Activated CD4-positive, alpha-beta T cell treated with anti-CD3 and anti-CD28 coated beads for 24 hours (primary cell): Measurements from ENCODE around the gene DLX4.

ENCODE experiments used
- DNase-seq, 2 donors: peaks; one replicate each; pipeline ENCODE4 v3.0.0-alpha.2; 2020; ENCODE audit warnings: low read depth in 2 of 2

Gene DLX4

DNA sequence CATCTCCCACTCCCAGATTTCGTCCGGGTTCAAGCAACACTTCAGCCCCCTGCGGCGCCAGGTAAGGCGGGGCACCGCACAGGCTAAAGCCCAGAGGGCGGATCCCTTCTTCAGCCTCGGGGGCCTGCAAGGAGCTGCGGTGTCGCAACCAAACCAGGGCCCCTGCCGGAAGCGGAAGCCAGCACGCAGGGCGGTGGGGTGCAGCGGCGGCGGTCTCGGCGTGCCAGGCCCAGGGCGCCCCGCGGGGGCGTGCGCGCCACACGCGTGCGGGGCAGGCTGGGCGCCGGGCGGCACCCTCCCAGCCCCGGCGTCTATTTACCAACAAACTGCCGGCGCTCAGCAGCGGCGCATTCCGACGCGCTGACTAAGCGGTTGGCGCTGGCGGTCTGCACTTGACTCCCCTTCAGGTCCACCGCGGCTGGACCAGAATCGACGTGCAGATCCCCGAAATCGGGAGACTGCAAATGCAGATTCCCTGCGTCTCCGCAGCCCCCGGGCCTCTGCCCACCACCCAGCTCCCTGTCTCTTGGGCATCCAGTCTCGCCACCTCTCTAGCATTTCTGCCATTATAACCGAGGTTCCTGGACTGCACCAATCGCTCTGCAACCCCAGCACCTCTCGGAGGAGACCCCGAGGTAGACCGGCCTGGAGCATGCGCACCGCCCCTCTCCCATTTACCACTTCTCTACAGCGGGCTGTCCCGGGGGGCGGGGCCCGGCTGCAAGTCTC lies 421 bp upstream of the DLX4 start:
- DNase-seq = peak; percentile 49 to 72

- no peak for DNase-seq
Observed at GRCh38 chr17:49969795-49970389, 902 bp downstream of the DLX4 start.

- DNase-seq = no peak
Observed at GRCh38 chr17:49970498-49970897, 1.5 kb downstream of the DLX4 start.

GRCh38 chr17:49971199-49971847 lies 2.3 kb downstream of the DLX4 start:
- no peak for DNase-seq

DNA sequence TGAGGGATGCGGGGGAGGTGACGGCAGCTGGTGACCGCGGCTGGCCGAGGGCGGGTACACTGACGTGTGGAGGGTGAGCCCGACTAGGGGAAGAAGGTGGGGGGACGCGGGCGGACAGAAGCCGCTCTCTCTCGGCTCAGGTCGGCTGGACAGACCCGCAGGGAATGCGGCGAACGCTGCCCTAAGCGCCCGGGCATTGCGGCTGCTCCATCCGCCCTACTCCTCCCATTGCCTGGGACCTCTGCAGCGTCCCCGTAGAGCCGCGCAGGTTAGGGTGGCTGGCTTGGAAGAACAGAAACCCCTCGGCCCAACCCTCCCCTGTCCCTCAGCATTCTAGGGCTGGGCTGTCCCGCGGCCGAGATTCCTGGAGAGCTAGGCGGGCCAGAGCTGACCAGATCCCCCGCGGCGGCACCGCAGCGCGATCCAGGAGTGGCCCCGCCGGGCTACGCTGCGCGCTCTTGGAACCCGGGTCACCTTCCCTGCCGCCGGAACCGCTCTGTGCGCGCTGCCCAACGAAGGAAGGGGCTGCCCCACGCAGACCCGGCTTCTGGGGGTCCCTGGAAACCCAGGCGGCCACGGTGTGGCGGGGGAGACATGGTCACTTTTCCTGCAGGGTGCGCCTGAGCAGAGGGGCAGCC lies 3.0 kb downstream of the DLX4 start:
- DNase-seq = no peak

- DNase-seq = no peak
Observed at GRCh38 chr17:49972486-49973270, 3.7 kb downstream of the DLX4 start.

DNA sequence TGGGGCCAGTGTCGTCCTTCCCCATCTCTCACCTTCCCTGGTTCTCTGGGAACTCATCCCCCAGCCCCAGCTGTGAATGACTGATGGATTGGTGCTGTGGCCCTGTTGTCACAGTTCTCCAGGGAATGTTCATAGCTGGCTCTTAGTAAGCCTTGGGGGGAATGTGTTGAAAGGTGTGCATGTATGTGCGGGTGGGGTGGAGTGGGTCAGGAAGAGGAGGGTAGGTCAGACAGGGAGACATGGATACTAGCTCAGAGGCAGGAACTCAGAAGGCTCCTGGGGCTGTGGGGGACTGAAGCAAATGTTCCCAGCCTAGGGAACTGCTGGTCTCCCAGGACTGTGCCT lies 4.3 kb downstream of the DLX4 start:
- no peak for DNase-seq

DNA sequence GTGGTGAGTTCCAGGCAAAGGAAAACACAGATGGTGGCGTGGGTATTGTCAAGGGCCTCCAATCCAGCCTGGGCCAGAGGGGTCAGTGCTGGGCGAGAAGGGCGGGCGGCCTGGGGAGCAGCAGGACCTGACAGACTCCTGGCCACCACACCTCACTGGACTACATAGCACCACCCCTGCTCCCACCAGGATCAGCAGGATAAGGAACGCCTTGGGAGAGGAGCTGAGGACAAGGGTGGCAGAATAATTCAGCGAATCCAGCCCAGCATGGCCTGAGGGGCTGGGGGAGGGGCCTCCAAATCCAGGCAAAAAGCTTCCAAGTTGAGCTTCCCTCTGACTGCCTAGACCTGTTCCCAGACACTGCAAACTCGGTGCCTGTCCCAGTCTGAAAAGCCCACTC lies 6.5 kb downstream of the DLX4 start:
- no peak for DNase-seq

DNA sequence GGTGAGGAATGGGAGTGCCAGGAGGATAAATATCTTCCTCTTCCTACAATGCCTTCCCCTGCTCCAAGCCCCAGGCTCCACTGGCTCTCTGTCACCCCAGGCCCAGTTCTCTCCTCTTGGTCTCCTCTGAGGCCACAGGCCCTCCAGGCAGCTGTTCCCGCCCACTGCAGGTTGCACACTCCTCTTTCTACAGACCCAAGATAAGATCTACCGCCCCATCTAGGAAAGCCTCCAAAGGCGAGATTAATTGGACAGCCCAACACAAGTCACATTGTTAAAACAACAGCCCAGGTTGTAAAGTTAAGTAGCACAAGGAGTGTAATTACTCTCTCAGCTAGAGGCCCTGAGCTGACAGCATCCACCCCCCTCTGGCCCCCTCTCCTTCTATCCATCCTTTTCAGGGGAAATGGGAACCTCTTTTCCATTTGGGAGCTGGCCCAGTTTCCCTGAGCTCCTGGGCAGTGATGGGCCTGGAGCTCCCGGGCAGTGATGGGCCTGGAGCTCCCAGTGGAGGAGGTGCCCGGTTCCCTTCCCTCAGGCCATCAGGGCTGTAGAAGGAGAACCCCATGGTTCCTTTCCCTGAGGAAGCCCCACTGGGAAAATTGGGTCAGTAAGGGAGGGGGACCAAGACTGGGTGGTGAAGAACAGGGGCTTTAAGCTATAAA lies 7.3 kb downstream of the DLX4 start:
- DNase-seq = no peak

- no peak for DNase-seq
Observed at GRCh38 chr17:49976828-49977202, 7.8 kb downstream of the DLX4 start.

DNA sequence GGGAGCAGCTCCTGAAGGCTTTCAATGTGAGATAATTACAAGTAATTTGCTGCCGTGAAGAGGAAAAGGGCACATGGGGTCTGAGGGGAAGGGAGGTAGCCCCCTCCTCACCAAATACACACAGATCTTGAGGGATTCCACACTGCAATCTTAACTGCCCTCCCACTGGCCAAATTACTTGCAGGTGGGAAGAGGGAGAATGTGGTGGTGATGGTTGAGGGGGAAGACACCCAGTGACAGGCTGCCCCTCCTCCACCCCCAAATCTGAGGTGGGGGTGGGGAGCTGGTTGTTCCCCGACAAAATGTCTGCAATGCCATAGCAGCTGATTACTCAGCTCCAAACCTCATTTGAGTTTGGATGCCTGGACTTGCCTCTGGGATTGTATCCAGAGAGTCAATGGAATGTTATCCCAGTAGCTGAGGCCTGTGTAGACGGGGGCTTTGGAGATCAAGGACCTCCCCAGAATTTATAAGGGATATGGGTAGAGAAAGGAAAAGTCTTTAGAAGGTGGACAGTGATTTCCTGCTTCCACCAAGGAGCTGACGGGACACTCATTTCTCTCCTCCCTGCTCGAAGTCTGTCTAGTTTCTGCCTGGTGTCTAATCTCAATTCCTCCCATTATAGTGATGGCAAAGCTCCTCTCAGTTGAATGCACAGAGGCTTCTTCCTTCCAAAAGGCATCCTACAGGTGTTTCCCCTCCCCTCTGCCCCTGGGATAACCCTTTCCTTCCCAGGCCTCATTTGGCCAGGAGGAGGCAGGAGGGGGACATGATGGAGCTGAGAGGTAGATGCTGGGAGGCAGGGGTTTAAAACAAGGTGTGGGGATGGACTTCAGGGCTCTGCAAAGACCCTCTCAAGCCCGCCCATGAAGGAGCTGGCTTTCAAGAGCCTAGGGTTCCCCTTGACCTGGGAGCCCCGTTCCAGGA lies 8.7 kb downstream of the DLX4 start:
- DNase-seq = no peak

- no peak for DNase-seq
Observed at GRCh38 chr17:49978501-49978900, 9.5 kb downstream of the DLX4 start.

DNA sequence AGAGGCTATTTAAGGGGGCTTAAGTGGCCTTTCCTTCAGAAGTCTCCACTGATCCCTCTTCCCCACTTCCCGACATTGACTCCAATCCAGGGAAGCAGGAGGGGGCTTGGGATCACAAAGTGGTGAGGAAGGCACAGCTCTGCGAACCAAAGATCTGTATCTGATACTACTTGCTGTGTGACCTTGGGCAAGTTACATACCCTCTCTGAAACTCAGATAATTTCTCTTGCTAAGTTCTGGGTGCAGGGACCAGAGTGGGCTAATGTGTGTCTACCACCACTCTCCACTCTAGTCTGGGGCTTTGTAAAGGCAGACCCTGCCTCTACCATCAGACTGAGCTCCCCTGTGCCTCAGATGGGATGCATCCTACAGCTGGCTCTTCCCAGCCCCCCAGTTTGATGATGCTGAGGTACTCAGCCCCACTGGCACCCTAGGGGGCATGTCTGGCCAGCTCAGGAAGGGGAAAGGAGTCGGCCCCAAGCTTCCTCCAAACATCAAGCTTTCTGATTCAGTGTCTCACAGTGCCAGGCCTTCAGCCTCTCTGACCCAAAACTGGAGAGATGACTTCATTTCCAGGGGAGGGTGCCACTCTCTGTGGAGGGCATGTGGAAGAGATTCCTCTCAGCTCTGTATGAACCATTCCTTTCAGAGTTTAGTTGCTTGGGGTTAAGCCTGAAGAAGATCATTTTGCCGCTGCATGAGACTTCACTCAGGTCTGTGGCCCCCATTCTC lies 10.9 kb downstream of the DLX4 start:
- DNase-seq = no peak

- DNase-seq = no peak
Observed at GRCh38 chr17:49980703-49981197, 11.8 kb downstream of the DLX4 start.

- no peak for DNase-seq
Observed at GRCh38 chr17:49984283-49984682, 15.3 kb downstream of the DLX4 start.

- no peak for DNase-seq
Observed at GRCh38 chr17:49984776-49985175, 15.8 kb downstream of the DLX4 start.

DNA sequence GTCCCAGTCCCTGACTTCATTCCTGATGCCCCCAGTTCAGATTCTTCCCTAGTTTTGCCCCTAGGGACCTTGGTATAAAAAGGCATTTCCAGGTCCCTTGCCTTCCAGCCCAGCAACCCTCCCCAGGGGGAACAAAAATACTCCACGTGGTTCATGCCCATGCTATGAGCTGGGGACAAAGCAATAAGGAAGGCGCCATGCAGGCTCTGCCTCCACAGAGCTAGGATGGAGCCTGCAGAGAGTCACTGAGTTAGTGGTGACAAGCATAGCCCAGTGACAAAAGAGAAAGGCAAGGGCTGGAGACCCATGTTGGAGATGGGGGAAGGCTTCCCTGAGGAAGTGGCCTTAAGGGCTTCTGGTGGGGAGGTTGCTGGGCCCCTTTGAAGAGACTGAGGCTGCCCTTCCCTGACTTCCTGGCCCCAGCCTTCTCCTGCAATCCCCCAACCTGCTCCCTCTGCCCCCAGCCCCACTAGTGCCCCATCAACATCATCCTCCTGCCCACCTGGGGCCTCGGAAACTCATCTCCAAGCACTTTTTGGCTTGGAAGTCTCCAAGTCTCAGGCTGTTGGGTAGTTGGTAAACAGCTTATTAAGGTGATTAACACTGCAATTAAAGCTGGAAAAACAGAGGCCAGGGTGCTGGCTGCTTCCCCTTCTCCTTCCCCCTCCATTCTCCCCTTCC lies 16.5 kb downstream of the DLX4 start:
- DNase-seq = no peak

- DNase-seq = no peak
Observed at GRCh38 chr17:49986396-49987289, 17.7 kb downstream of the DLX4 start.
